Posterior vena cava (tissue), 2 donors: ENCODE data around the gene PPP2R1A. TPM values are rescaled to one million over a fixed set of nuclear protein-coding genes. Genes with fewer than 3 reads are reported as not detected.
"Not testable (repeated sequence)": the region's sequence is repeated elsewhere in the genome, so short reads cannot be mapped to it uniquely, and the experiment has no call there.

ENCODE experiments used
- DNase-seq: peaks from one replicate; pipeline ENCODE4 v3.0.0-alpha.2; 2020; ENCODE audit warnings: low spot score
- intact Hi-C, 2 donors: fragments of 100-400 bp; cut with DNase I; formaldehyde crosslinking; loops; one replicate each; pipeline versions ENCODE4 v1.14.1 to v1.14.2; 2022 to 2023
- microRNA-seq, 2 donors: library from miRNA; unstranded; fragments of <30 nt; microRNA quantifications; one replicate each; pipeline ENCODE4 v1.2.0, GENCODE V29; 2020 to 2021; ENCODE audit warnings: borderline microRNAs expressed in 2 of 2
- total RNA-seq, 2 donors: library from RNA; stranded (reverse); fragmentation: NEBNext Ultra II Directional; extraction: Animal tissue kit (Norgen Biotek cat#: 25700); gene quantifications; one replicate each; pipeline ENCODE4 v1.2.1, GENCODE V29; 2021
- donor health status: DM: yes; HTN: yes; CAD: no.
- donor health status: DM: yes; HTN: yes; CAD: no.

PPP2R1A gene
- total RNA-seq, 2 donors from 2014 or later = 164 to 207 TPM

- intact Hi-C loops = no loop called here
- no peak for DNase-seq
These were observed 41.5 kb downstream of the PPP2R1A start for GRCh38 chr19:52231154-52231910.

- no peak for DNase-seq
- intact Hi-C loops = no loop called here
These were observed 44.6 kb downstream of the PPP2R1A start for GRCh38 chr19:52234406-52234805.

- intact Hi-C loops = loop anchor here in 1 of 2 donors (2.0 kb wide), 1 partner anchor 98 kb away; the partner anchor contains the start of gene ZNF616
These were observed 47.3 kb downstream of the PPP2R1A start for GRCh38 chr19:52237197-52237596.

GRCh38 chr19:52237771-52238400 is 48.0 kb downstream of the PPP2R1A start:
- no peak for DNase-seq
- intact Hi-C loops = loop anchor here in 1 of 2 donors (2.0 kb wide), 1 partner anchor 99 kb away; the partner anchor contains the start of gene ZNF616

More at GRCh38 chr19:52237197-52237596, 47.3 kb downstream of the PPP2R1A start:
- no peak for DNase-seq

- DNase-seq = no peak
- intact Hi-C loops = loop anchor here in 1 of 2 donors (10.0 kb wide), 1 partner anchor 109 kb away; the partner anchor contains the start of gene ZNF616
These were observed 54.2 kb downstream of the PPP2R1A start for GRCh38 chr19:52244021-52244420.

- intact Hi-C loops = loop anchor here in 1 of 2 donors (10.0 kb wide), 1 partner anchor 113 kb away; the partner anchor contains the start of gene ZNF616
- peak; percentile 83 for DNase-seq
These were observed 58.4 kb downstream of the PPP2R1A start for GRCh38 chr19:52248241-52248640.

GRCh38 chr19:52258426-52258825 is 68.6 kb downstream of the PPP2R1A start:
- no peak for DNase-seq
- intact Hi-C loops = no loop called here

GRCh38 chr19:52265556-52265955 is 75.7 kb downstream of the PPP2R1A start:
- intact Hi-C loops, DNase-seq: not testable (repeated sequence)

GRCh38 chr19:52269338-52270261 is 79.7 kb downstream of the PPP2R1A start, which contains the start of gene ZNF766:
Gene ZNF766, plus strand, starts transcription at chr19:52269587. Its CDS starts 27 bp downstream, at chr19:52269614.
- DNase-seq = peak; percentile 99
- intact Hi-C loops = no loop called here

- intact Hi-C loops = no loop called here
- no peak for DNase-seq
These were observed 80.5 kb downstream of the PPP2R1A start for GRCh38 chr19:52270266-52270885.

GRCh38 chr19:52273301-52273700 is 83.4 kb downstream of the PPP2R1A start:
- DNase-seq = no peak
- intact Hi-C loops = no loop called here

- intact Hi-C loops = no loop called here
- DNase-seq = no peak
These were observed 84.3 kb downstream of the PPP2R1A start for GRCh38 chr19:52274191-52274590.

GRCh38 chr19:52275988-52276387 is 86.1 kb downstream of the PPP2R1A start:
- intact Hi-C loops = no loop called here
- DNase-seq = no peak

- DNase-seq = no peak
- intact Hi-C loops = no loop called here
These were observed 87.6 kb downstream of the PPP2R1A start for GRCh38 chr19:52277471-52277870.

Small RNAs within 50 kb of the gene (microRNA-seq; reads per million reads assigned to microRNA genes)
- 0 to 0.32 reads per million in 2 donors for gene MIR6801

Other genes with a start within 250 kb of the PPP2R1A start
- 10 to 100 TPM; 11.2 to 12.1 TPM for gene ZNF350, start 203.2 kb upstream of the PPP2R1A start, total RNA-seq
- gene ZNF615, start 181.8 kb upstream of the PPP2R1A start, total RNA-seq = 10 to 100 TPM; 12.4 to 13.4 TPM
- gene ZNF614, start 161.7 kb upstream of the PPP2R1A start, total RNA-seq = 1 to 10 TPM; 7.6 to 9.8 TPM
- gene ZNF432, start 141.2 kb upstream of the PPP2R1A start, total RNA-seq = 10 to 100 TPM; 12.5 to 18.1 TPM
- gene ZNF841, start 94.3 kb upstream of the PPP2R1A start, total RNA-seq = 10 to 100 TPM; 25.5 to 29.0 TPM
- gene ZNF616, start 50.1 kb upstream of the PPP2R1A start, total RNA-seq = 10 to 100 TPM in 1 of 2 donors, 1 to 10 TPM in 1; 9.6 to 11.2 TPM
- gene ZNF836, start 18.4 kb upstream of the PPP2R1A start, total RNA-seq = 10 to 100 TPM; 12.0 to 14.4 TPM
- gene ZNF766, start 79.5 kb downstream of the PPP2R1A start, total RNA-seq = 10 to 100 TPM; 11.5 to 15.6 TPM
- gene ZNF480, start 107.1 kb downstream of the PPP2R1A start, total RNA-seq = 10 to 100 TPM; 10.9 to 12.4 TPM
- 1 to 10 TPM in 1 of 2 donors, under 1 TPM in 1; 0.76 to 1.1 TPM for gene ZNF610, start 146.2 kb downstream of the PPP2R1A start, total RNA-seq
- gene ZNF880, start 179.9 kb downstream of the PPP2R1A start, total RNA-seq = 10 to 100 TPM; 20.3 to 29.1 TPM
- 10 to 100 TPM; 15.9 to 24.8 TPM for gene ZNF528, start 207.8 kb downstream of the PPP2R1A start, total RNA-seq
- under 1 TPM in 1 of 2 donors, not detected in 1; 0.14 TPM for gene ZNF534, start 239.1 kb downstream of the PPP2R1A start, total RNA-seq